ENCODE measurements around the gene TET3. TPM values are rescaled to one million over a fixed set of nuclear protein-coding genes. Genes with fewer than 3 reads are reported as not detected.

Gene TET3
- polyA plus RNA-seq (2011; rRNA removed) (3.1 and 3.2 TPM in 2 replicates), polyA minus RNA-seq (2011; rRNA and poly(A)+ RNA removed) (6.3 TPM in 2 replicates)

GRCh38 chr2:73984203-73984921 lies at the start of gene TET3:
TSS of gene TET3 (plus strand) at chr2:73984910. CDS start at chr2:73986404, 1,494 bp downstream.
- ChIA-PET POLR2A (interaction anchor here (0.5 to 1.0 kb wide), 2 partner anchors 12 to 21 kb away, joined by 3 to 9 read pairs; no protein-coding TSS in a partner anchor), CTCF (no interaction called here)
- DNase-seq (ENCODE audit: low read depth, low spot score), result no peak
- no peak within 1 kb of the TSS for H3K27ac ChIP-seq (ENCODE audit: low read depth, low read length)
- no peak for TF ChIP-seq CTCF (IDR thresholded peaks at IDR 0.05; ENCODE audit: low read depth, low read length)
- H3K4me3 ChIP-seq (ENCODE audit: low read depth, low read length), result peak within 1 kb of the TSS; percentile 66
- peaks cover 3% of the 10 kb centered on the region for H3K9me3 ChIP-seq (ENCODE audit: control insufficient read depth, insufficient read depth, low read length)
- H3K27me3 ChIP-seq (ENCODE audit: control insufficient read depth, insufficient read depth, low read length), result no peaks in the 10 kb centered on the region

GRCh38 chr2:73935641-73936040 lies 49.1 kb upstream of the TET3 start:
- no peak overlapping the region for H3K4me3 ChIP-seq (ENCODE audit: low read depth, low read length)
- no peak for TF ChIP-seq CTCF (IDR thresholded peaks at IDR 0.05; ENCODE audit: low read depth, low read length)
- ChIA-PET POLR2A (no interaction called here), CTCF (interaction anchor here (0.6 to 1.3 kb wide), 2 partner anchors 185 to 244 kb away, joined by 3 to 5 read pairs; no protein-coding TSS in a partner anchor)
- H3K9me3 ChIP-seq (ENCODE audit: control insufficient read depth, insufficient read depth, low read length), result no peaks in the 10 kb centered on the region
- no peaks in the 10 kb centered on the region for H3K27me3 ChIP-seq (ENCODE audit: control insufficient read depth, insufficient read depth, low read length)
- no peak for DNase-seq (ENCODE audit: low read depth, low spot score)
- H3K27ac ChIP-seq (ENCODE audit: low read depth, low read length), result no peak overlapping the region

- Histone ChIP-seq H3K27ac (ENCODE audit: low read depth, low read length) (no peak overlapping the region), H3K4me3 (ENCODE audit: low read depth, low read length) (no peak overlapping the region), H3K9me3 (ENCODE audit: control insufficient read depth, insufficient read depth, low read length) (no peaks in the 10 kb centered on the region), H3K27me3 (ENCODE audit: control insufficient read depth, insufficient read depth, low read length) (no peaks in the 10 kb centered on the region)
- POLR2A ChIA-PET, result interaction anchor here (2.2 kb wide), 1 partner anchor 183 kb away, joined by 5 read pairs; no protein-coding TSS in a partner anchor
- CTCF ChIA-PET, result interaction anchor here (0.6 to 1.4 kb wide), 3 partner anchors 110 to 183 kb away, joined by 3 to 4 read pairs (median 3); no protein-coding TSS in a partner anchor
- DNase-seq (ENCODE audit: low read depth, low spot score), result no peak
- TF ChIP-seq CTCF (IDR thresholded peaks at IDR 0.05; ENCODE audit: low read depth, low read length), result no peak
Measured at GRCh38 chr2:73937103-73937885, 47.4 kb upstream of the TET3 start.

- POLR2A ChIA-PET, result interaction anchor here (2.2 kb wide), 1 partner anchor 182 kb away, joined by 5 read pairs; no protein-coding TSS in a partner anchor
Measured at GRCh38 chr2:73937899-73938298, 46.8 kb upstream of the TET3 start.

More at GRCh38 chr2:73937899-73938298, 46.8 kb upstream of the TET3 start:
- CTCF ChIA-PET, result interaction anchor here (0.6 to 1.4 kb wide), 3 partner anchors 111 to 182 kb away, joined by 3 to 4 read pairs (median 3); no protein-coding TSS in a partner anchor
- Histone ChIP-seq H3K9me3 (ENCODE audit: control insufficient read depth, insufficient read depth, low read length) (no peaks in the 10 kb centered on the region), H3K27ac (ENCODE audit: low read depth, low read length) (no peak overlapping the region), H3K27me3 (ENCODE audit: control insufficient read depth, insufficient read depth, low read length) (no peaks in the 10 kb centered on the region), H3K4me3 (ENCODE audit: low read depth, low read length) (no peak overlapping the region)
- DNase-seq (ENCODE audit: low read depth, low spot score), result no peak
- no peak for TF ChIP-seq CTCF (IDR thresholded peaks at IDR 0.05; ENCODE audit: low read depth, low read length)
